GM12891 (cell line): ENCODE data around the gene LRP1-AS.

Experiments
- POLR2A ChIP-seq: IDR thresholded peaks from 2 replicates; pipeline ENCODE4 v1.6.1; 2011; ENCODE audit warnings: low read depth, low read length, control low read depth
- POLR2AphosphoS5 ChIP-seq: IDR thresholded peaks from 2 replicates; pipeline ENCODE4 v1.6.1; 2011; ENCODE audit warnings: low read depth, low read length, control low read depth

GRCh38 chr12:57159311-57159710, 11.9 kb upstream of the LRP1-AS start:
- no peak for TF ChIP-seq POLR2AphosphoS5
- no peak for TF ChIP-seq POLR2A
